Measurements from ENCODE around the gene COX6B2.
A peak's percentile ranks its signal among the peaks of the same experiment; 100 is the strongest.

Gene COX6B2

GRCh38 chr19:55376241-55376933, 21.9 kb upstream of the COX6B2 start, which contains the start of gene TMEM190 (continued):
- no peak for TF ChIP-seq KLF17 (tag by site-specific recombination; IDR thresholded peaks at IDR 0.05)
- no peak for TF ChIP-seq ZBTB49 (tag by site-specific recombination; IDR thresholded peaks at IDR 0.05; ENCODE audit: low read depth)
- no peak for TF ChIP-seq YY1 (tag by site-specific recombination; IDR thresholded peaks at IDR 0.05)
- no peak for TF ChIP-seq ZNF561 (tag by site-specific recombination; IDR thresholded peaks at IDR 0.05; ENCODE audit: borderline replicate concordance)
- no peak for TF ChIP-seq ZSCAN23 (tag by site-specific recombination; IDR thresholded peaks at IDR 0.05)
- no peak for TF ChIP-seq ZNF501 (tag by site-specific recombination; IDR thresholded peaks at IDR 0.05)
- no peak for TF ChIP-seq ZNF521 (tag by site-specific recombination; IDR thresholded peaks at IDR 0.05)
- TF ChIP-seq ZFP37 (tag by site-specific recombination; IDR thresholded peaks at IDR 0.05), result no peak
- TF ChIP-seq KLF1 (tag by site-specific recombination; IDR thresholded peaks at IDR 0.05), result peak; percentile 92

GRCh38 chr19:55373993-55374757, 19.7 kb upstream of the COX6B2 start:
- Histone ChIP-seq H3K4me3 (ENCODE audit: low read depth, low read length) (no peak overlapping the region), H3K36me3 (ENCODE audit: control insufficient read depth in 2 of 2, insufficient read depth in 1 of 2, low read length in 2 of 2) (no peaks in the 10 kb centered on the region), H3K27ac (ENCODE audit: extremely low read depth, low read depth, low read length) (no peak overlapping the region), H3K4me1 (ENCODE audit: control insufficient read depth, insufficient read depth, low read length) (peaks cover 5% of the 10 kb centered on the region; the same call in 1 of the 2 replicates), H3K9me3 (ENCODE audit: control insufficient read depth, insufficient read depth, low read depth, low read length) (no peaks in the 10 kb centered on the region)
- ChIA-PET POLR2A (interaction anchor here (0.6 kb wide), 1 partner anchor 26 kb away, joined by 4 read pairs; no protein-coding TSS in a partner anchor), CTCF (interaction anchor here (1.4 kb wide), 1 partner anchor 35 kb away, joined by 5 read pairs; the partner anchor contains the start of gene KMT5C)
- no peak for TF ChIP-seq ZNF585B (tag by site-specific recombination; IDR thresholded peaks at IDR 0.05)
- no peak for TF ChIP-seq ZFP69B (tag by site-specific recombination; IDR thresholded peaks at IDR 0.05)
- TF ChIP-seq GLIS2 (tag by site-specific recombination; IDR thresholded peaks at IDR 0.05), result peak; percentile 72
- TF ChIP-seq ZNF514 (tag by site-specific recombination; IDR thresholded peaks at IDR 0.05), result no peak
- TF ChIP-seq SP7 (tag by site-specific recombination; IDR thresholded peaks at IDR 0.05), result peak; percentile 47; the same call in 1 of the 2 replicates
- TF ChIP-seq KLF9 (tag by site-specific recombination; IDR thresholded peaks at IDR 0.05; ENCODE audit: low read depth), result no peak
- 0 out of 2 replicates have a peak, but pooled peaks have one; percentile 33 for TF ChIP-seq ZBTB10 (tag by site-specific recombination; IDR thresholded peaks at IDR 0.05)
- TF ChIP-seq ZNF114 (tag by site-specific recombination; IDR thresholded peaks at IDR 0.05), result no peak
- no peak for TF ChIP-seq KLF1 (tag by site-specific recombination; IDR thresholded peaks at IDR 0.05)
- no peak for TF ChIP-seq REST (tag by site-specific recombination; IDR thresholded peaks at IDR 0.05)
- TF ChIP-seq ZNF404 (tag by site-specific recombination; IDR thresholded peaks at IDR 0.05), result no peak
- TF ChIP-seq ZIC2 (tag by site-specific recombination; IDR thresholded peaks at IDR 0.05), result peak; percentile 67; the same call in 1 of the 2 replicates
- TF ChIP-seq ZNF350 (tag by site-specific recombination; IDR thresholded peaks at IDR 0.05), result no peak
- no peak for TF ChIP-seq ZBTB7A (tag by site-specific recombination; IDR thresholded peaks at IDR 0.05; ENCODE audit: low read depth)
- no peak for TF ChIP-seq ZNF571 (tag by site-specific recombination; IDR thresholded peaks at IDR 0.05)
- TF ChIP-seq ZNF132 (tag by site-specific recombination; IDR thresholded peaks at IDR 0.05; ENCODE audit: borderline replicate concordance), result no peak

All from HEK293 (cell line).